Measurements from ENCODE around the gene SLC9C1.

GRCh38 chr3:112143689-112144088 is 150.3 kb downstream of the SLC9C1 start:
- TF ChIP-seq GATA2 (IDR thresholded peaks at IDR 0.05; ENCODE audit: low read depth, low read length) (no peak), GATA3 (IDR thresholded peaks at IDR 0.05; ENCODE audit: low read depth, low read length) (no peak)

All from SH-SY5Y (cell line).